Measurements from ENCODE around the gene TPCN1.

Gene TPCN1

GRCh38 chr12:113276946-113277500, 55.8 kb downstream of the TPCN1 start:
- no peak for TF ChIP-seq CTCF (conservative IDR thresholded peaks at IDR 0.05; ENCODE audit: low read length)
- DNase-seq (ENCODE audit: low read depth), result no peak
- H3K4me3 ChIP-seq (ENCODE audit: low read length), result no peak overlapping the region

GRCh38 chr12:113277511-113277910, 56.2 kb downstream of the TPCN1 start:
- DNase-seq (ENCODE audit: low read depth), result no peak
- H3K4me3 ChIP-seq (ENCODE audit: low read length), result no peak overlapping the region

GRCh38 chr12:113278141-113278540, 56.9 kb downstream of the TPCN1 start:
- no peak overlapping the region for H3K4me3 ChIP-seq (ENCODE audit: low read length)
- no peak for DNase-seq (ENCODE audit: low read depth)
- TF ChIP-seq CTCF (conservative IDR thresholded peaks at IDR 0.05; ENCODE audit: low read length), result no peak

More at GRCh38 chr12:113277511-113277910, 56.2 kb downstream of the TPCN1 start:
- TF ChIP-seq CTCF (conservative IDR thresholded peaks at IDR 0.05; ENCODE audit: low read length), result no peak

- H3K4me3 ChIP-seq (ENCODE audit: low read length), result no peak overlapping the region
- no peak for TF ChIP-seq CTCF (conservative IDR thresholded peaks at IDR 0.05; ENCODE audit: low read length)
- no peak for DNase-seq (ENCODE audit: low read depth)
Observed at GRCh38 chr12:113278633-113279032, 57.4 kb downstream of the TPCN1 start.

GRCh38 chr12:113284751-113285150, 63.5 kb downstream of the TPCN1 start:
- TF ChIP-seq CTCF (conservative IDR thresholded peaks at IDR 0.05; ENCODE audit: low read length), result no peak
- no peak overlapping the region for H3K4me3 ChIP-seq (ENCODE audit: low read length)
- DNase-seq (ENCODE audit: low read depth), result no peak

- no peak overlapping the region for H3K4me3 ChIP-seq (ENCODE audit: low read length)
- TF ChIP-seq CTCF (conservative IDR thresholded peaks at IDR 0.05; ENCODE audit: low read length), result no peak
- no peak for DNase-seq (ENCODE audit: low read depth)
Observed at GRCh38 chr12:113285679-113286610, 64.7 kb downstream of the TPCN1 start.

GRCh38 chr12:113286712-113287111, 65.4 kb downstream of the TPCN1 start:
- no peak for DNase-seq (ENCODE audit: low read depth)
- no peak for TF ChIP-seq CTCF (conservative IDR thresholded peaks at IDR 0.05; ENCODE audit: low read length)
- no peak overlapping the region for H3K4me3 ChIP-seq (ENCODE audit: low read length)
